GM19468 (cell line): ENCODE measurements around the gene TXNIP.

Source experiments
- ATAC-seq: cut with Tn5 transposase; IDR thresholded peaks from one replicate; pipeline ENCODE4 v1.9.1; 2021; ENCODE audit warnings: mild to moderate bottlenecking, moderate library complexity, moderate number of reproducible peaks; ENCODE audit not compliant: unreplicated experiment; ENCODE audit errors: extremely low read depth

Gene TXNIP

DNA sequence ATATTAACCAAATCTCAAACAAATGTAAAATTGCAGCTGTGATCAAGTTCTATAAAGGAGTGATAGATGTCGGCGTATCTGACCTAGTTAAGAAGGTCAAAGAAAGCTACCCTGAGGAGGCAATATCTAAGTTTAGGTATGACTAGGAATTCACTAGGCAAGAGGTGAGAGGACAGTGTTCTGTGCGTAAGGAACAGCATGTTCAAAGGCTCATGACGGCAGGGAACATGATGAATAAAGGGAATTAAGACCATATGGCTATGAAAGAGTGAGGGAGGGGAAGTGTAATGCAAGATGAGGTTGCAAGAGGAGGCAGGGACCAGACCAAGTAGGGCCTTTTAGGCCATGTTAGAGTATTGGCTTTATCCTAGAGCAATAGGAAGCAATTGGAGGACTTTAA is 47.2 kb downstream of the TXNIP start:
- no peak for ATAC-seq

DNA sequence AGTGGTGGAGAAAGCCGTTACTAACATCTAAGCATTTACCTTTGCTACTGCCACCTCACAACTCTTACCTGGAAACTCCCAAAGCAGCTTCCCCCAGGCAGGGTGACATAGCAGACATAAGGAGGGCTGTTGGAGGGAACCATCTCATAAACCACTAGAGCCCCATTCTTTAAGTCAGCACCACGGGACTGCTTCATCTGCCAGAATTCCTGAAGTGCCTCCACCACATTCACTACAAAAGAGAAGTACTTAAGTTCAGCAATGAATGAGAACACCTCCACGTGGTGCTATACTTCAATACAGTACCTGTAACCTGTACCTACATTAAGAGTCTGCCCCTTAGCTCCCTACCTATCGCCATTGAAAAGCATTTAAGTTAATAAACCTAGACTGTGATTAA is 48.8 kb downstream of the TXNIP start:
- no peak for ATAC-seq

DNA sequence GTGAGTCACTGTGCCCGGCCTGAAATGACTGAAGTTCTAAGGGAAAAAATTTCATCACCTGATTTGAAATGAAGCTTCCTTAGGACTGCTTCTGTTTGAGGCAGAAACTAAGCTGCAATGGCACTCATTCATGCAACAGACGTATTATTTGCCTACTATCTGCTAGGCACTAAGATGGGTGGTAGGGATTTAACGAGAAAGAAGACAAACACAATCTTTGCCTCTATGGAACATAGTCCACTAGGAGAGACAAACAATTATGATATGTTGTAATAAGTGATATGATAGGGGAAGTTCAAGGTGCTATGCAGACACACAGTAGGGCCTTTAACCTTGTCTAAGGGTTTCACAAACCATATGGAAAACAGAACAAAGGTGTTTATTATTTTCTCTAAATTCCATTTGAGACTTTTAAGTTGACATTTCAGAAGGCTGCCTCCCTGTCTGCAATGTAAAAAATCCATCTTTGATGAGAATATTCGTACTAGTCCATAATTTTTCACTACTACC is 49.8 kb downstream of the TXNIP start:
- no peak for ATAC-seq

DNA sequence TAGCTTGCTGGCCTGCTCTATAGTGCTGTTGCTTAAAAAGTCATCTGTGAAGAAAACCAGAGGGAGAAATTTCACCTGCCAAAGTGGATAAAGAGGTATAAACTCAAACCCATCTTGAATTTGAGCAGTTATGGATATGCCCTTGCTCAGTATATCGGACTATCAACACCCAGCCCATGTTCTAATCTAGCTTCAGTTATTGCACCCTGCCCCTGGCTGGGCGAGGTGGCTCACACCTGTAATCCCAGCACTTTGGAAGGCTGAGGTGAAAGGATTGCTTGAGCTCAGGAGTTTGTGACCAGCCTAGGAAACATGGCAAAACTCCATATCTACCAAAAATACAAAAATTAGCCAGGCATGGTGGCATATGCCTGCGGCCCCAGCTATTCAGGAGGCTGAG is 51.8 kb downstream of the TXNIP start:
- no peak for ATAC-seq

DNA sequence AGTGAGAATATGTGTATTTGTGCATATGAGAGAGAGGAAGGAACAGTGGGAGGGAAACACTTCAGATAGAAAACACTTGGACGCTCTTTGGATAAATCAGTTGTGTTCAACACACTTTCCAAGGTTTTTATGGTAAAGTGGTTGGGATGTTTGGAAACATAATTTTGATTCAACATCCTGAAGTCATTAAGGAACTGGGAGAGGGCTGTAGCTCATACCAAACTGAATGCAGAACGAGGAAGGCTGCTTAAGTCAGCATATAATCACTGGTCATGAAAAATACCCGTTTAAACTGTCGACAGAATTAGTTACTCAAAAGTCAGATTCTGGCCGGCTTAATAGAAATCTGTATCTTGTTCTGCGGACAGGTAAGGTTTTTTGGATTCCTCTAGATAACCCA is 53.5 kb downstream of the TXNIP start:
- no peak for ATAC-seq
